NT2/D1 (cell line): Measurements from ENCODE around the gene ZNF23.

Experiments
- SUZ12 ChIP-seq: IDR thresholded peaks from 2 replicates; pipeline ENCODE4 v1.6.1; 2011; ENCODE audit not compliant: insufficient read length, insufficient read depth; ENCODE audit errors: extremely low read depth
- YY1 ChIP-seq: IDR thresholded peaks from 2 replicates; pipeline ENCODE4 v1.6.1; 2011; ENCODE audit not compliant: insufficient read length, insufficient read depth
- ZNF274 ChIP-seq: IDR thresholded peaks from 2 replicates; pipeline ENCODE4 v1.6.1; 2011; ENCODE audit warnings: mild to moderate bottlenecking, low read depth, low read length

DNA sequence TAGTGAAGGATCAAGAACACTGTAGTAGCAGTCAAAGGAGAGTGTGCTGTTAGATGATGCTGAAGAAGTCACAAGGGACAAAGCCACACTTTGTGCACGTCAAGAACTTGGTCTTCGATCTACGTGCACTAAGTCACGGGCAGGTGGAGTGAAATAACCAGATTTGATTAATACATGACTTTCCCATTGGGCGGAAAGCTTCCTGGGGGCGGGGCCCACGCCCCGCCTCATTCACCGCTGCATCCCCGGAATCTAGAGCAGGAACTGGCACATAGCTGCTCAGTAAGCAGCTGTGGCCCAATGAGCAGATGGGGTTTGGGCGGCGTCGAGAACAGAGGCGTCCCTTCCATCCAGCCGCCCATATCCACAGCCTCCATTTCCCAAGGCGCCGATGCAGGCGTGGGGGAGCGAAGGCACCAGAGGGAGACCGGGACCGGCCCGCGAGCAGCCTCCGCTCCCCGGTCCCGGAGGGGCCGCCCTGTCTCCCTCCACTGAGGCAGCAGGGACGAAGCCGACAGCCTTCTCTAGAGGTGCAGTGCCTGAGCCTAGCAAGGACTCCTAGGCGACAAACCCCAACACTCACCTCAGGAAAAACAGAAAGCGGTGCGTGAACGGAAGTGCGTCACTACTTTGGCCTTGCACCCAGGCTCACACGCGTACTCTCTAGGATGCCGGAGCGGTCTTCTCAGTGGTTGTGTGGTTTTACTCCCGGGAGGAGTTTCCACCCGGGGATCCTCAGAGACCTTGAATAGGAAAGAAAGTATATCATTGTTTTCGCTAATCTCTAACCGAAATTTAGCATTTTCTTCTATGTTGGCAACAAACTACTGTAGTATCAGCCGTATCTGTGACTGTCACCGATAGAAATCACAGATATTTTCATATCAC, 22.2 kb upstream of the ZNF23 start:
- TF ChIP-seq ZNF274 (no peak), YY1 (no peak), SUZ12 (no peak)
